Measurements from ENCODE around the gene CDH13. TPM values are rescaled to one million over a fixed set of nuclear protein-coding genes. Genes with fewer than 3 reads are reported as not detected.

CDH13 gene
- total and polyA plus RNA-seq, 10 of the 15 experiments (the other 5 are each of a cell fraction or from before 2014, with no cell fraction given) = under 0.01 to 0.05 TPM; not detected in 8

DNA sequence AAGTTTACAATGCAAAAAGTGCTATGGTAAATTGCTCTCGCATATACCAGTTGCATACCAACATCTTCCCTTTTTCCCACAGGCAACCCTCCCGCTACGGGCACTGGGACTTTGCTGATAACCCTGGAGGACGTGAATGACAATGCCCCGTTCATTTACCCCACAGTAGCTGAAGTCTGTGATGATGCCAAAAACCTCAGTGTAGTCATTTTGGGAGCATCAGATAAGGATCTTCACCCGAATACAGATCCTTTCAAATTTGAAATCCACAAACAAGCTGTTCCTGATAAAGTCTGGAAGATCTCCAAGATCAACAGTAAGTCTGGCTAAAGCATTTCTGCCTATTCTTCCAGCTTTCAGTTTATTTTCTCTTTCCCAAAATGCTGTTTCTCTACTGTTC lies 1153.1 kb downstream of the CDH13 start:
- ChIA-PET CTCF (no interaction called here), SMC1A (ENCODE audit: uncharacterized antibody, unreplicated experiment) (no interaction called here), POLR2A (no interaction called here), RAD21 (ENCODE audit: unreplicated experiment) (no interaction called here)
- H3K36me3 ChIP-seq (ENCODE audit: control insufficient read depth in 2 of 2, insufficient read depth in 2 of 2, low read length in 1 of 2) = no peaks in the 10 kb centered on the region
- TF ChIP-seq, protein P1, sequence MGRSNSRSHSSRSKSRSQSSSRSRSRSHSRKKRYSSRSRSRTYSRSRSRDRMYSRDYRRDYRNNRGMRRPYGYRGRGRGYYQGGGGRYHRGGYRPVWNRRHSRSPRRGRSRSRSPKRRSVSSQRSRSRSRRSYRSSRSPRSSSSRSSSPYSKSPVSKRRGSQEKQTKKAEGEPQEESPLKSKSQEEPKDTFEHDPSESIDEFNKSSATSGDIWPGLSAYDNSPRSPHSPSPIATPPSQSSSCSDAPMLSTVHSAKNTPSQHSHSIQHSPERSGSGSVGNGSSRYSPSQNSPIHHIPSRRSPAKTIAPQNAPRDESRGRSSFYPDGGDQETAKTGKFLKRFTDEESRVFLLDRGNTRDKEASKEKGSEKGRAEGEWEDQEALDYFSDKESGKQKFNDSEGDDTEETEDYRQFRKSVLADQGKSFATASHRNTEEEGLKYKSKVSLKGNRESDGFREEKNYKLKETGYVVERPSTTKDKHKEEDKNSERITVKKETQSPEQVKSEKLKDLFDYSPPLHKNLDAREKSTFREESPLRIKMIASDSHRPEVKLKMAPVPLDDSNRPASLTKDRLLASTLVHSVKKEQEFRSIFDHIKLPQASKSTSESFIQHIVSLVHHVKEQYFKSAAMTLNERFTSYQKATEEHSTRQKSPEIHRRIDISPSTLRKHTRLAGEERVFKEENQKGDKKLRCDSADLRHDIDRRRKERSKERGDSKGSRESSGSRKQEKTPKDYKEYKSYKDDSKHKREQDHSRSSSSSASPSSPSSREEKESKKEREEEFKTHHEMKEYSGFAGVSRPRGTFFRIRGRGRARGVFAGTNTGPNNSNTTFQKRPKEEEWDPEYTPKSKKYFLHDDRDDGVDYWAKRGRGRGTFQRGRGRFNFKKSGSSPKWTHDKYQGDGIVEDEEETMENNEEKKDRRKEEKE (IDR thresholded peaks at IDR 0.05) = no peak
- TF ChIP-seq, protein P2, sequence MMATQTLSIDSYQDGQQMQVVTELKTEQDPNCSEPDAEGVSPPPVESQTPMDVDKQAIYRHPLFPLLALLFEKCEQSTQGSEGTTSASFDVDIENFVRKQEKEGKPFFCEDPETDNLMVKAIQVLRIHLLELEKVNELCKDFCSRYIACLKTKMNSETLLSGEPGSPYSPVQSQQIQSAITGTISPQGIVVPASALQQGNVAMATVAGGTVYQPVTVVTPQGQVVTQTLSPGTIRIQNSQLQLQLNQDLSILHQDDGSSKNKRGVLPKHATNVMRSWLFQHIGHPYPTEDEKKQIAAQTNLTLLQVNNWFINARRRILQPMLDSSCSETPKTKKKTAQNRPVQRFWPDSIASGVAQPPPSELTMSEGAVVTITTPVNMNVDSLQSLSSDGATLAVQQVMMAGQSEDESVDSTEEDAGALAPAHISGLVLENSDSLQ (IDR thresholded peaks at IDR 0.05) = no peak
- TF ChIP-seq MTA3 (IDR thresholded peaks at IDR 0.05; ENCODE audit: borderline replicate concordance, low read length) (no peak), NFIC (IDR thresholded peaks at IDR 0.05; ENCODE audit: low read depth, low read length) (no peak), STAT1 (conservative IDR thresholded peaks at IDR 0.05) (no peak), IKZF2 (IDR thresholded peaks at IDR 0.05) (no peak), SRF (IDR thresholded peaks at IDR 0.05; ENCODE audit: low read depth in 2 of 2, low read length in 2 of 2) (no peak), GATAD2B (conservative IDR thresholded peaks at IDR 0.05; ENCODE audit: low read depth) (no peak), RBBP5 (conservative IDR thresholded peaks at IDR 0.05) (no peak), MEF2B (IDR thresholded peaks at IDR 0.05; ENCODE audit: partially characterized antibody, poor library complexity, severe bottlenecking) (no peak), FOXK2 (IDR thresholded peaks at IDR 0.05) (no peak)
- TF ChIP-seq, protein P3, sequence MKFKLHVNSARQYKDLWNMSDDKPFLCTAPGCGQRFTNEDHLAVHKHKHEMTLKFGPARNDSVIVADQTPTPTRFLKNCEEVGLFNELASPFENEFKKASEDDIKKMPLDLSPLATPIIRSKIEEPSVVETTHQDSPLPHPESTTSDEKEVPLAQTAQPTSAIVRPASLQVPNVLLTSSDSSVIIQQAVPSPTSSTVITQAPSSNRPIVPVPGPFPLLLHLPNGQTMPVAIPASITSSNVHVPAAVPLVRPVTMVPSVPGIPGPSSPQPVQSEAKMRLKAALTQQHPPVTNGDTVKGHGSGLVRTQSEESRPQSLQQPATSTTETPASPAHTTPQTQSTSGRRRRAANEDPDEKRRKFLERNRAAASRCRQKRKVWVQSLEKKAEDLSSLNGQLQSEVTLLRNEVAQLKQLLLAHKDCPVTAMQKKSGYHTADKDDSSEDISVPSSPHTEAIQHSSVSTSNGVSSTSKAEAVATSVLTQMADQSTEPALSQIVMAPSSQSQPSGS (IDR thresholded peaks at IDR 0.05; ENCODE audit: low read length) = no peak
- H2AFZ ChIP-seq (ENCODE audit: control insufficient read depth, low read depth, low read length) = no peak overlapping the region
- H3K4me1 ChIP-seq (ENCODE audit: control insufficient read depth, insufficient read depth, low read length) = no peaks in the 10 kb centered on the region
- no peaks in the 10 kb centered on the region for H3K27me3 ChIP-seq (replicated peaks in 1 of 2; ENCODE audit: control insufficient read depth in 2 of 2, insufficient read depth in 2 of 2, low read length in 1 of 2)
- DNase-seq (ENCODE audit: low read depth, low spot score) (no peak), FAIRE-seq (no peak), ATAC-seq (no peak)
- no peak overlapping the region for H3K4me3 ChIP-seq
- no peak overlapping the region for H3K4me2 ChIP-seq (ENCODE audit: control insufficient read depth, insufficient read depth)
- H4K20me1 ChIP-seq (ENCODE audit: control insufficient read depth, insufficient read depth) = no peaks in the 10 kb centered on the region
- intact Hi-C loops (cut with micrococcal nuclease; ENCODE audit: unreplicated experiment) (no loop called here), in situ Hi-C loops (cut with MboI) (no loop called here)
- H3K9ac ChIP-seq (ENCODE audit: control insufficient read depth, insufficient read depth, low read length) = no peak overlapping the region
- no peak overlapping the region for H3K27ac ChIP-seq (ENCODE audit: control insufficient read depth, insufficient read depth)
- WGBS (ENCODE audit: insufficient coverage, insufficient replicate concordance, low lambda C conversion rate, missing lambda C conversion rate) = 23% methylated on average over 6 of the region's 6 CpGs
- no TSS peak for BruUV-seq (replicated peaks)
- H3K9me3 ChIP-seq (replicated peaks; ENCODE audit: control insufficient read depth, insufficient read depth, low read length) = no peaks in the 10 kb centered on the region
- no peaks in the 10 kb centered on the region for H3K79me2 ChIP-seq (ENCODE audit: control insufficient read depth, insufficient read depth, low read length)
